GM19099 (cell line): ENCODE data around the gene ABLIM2.

Experiments
- POLR2A ChIP-seq: IDR thresholded peaks from 3 replicates; pipeline ENCODE4 v1.6.1; 2011; ENCODE audit warnings: low read depth; ENCODE audit not compliant: insufficient read length; ENCODE audit errors: extremely low read depth

The ABLIM2 gene

DNA sequence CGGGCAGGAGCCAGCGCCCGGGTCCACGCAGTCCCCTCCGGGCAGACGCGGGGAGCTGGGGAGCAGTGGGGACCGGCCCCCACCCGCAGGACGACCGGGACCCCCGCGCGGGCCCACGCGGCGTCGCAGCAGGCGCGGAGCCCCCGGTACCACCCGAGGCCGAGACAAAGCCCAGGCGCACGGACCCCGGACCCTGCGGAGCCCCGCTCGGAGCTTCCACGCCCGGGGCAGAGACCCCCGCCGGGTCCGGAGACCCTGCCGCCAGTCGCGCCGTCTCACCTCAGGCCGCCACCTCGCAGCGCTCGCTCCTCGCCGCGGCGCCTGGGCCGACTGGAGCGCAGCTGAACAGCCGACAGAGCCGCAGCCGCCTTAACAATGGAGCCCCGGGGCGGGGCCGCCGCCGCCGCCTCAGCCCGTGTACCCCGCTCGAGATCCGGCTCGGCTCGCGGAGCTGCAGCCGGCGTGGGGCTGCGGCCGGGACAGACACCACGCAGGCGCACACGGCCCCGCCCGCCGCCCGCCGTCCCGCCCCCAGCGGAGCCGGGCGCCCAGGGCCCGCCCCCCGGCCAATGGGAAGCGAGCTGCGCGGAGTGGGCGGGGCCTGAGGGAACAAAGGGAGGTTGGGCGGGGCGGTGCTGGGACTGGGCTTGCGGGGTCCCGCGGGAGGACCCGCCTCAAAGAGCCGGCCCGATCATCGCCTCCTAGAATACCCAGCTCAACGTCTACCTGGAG, 219.1 kb downstream of the ABLIM2 start, which contains the start of gene AFAP1:
Gene AFAP1 (minus strand): TSS at position 485 of the 732 bp plus-strand sequence. CDS start 67,783 bp downstream, outside the sequence.
- no peak for TF ChIP-seq POLR2A

DNA sequence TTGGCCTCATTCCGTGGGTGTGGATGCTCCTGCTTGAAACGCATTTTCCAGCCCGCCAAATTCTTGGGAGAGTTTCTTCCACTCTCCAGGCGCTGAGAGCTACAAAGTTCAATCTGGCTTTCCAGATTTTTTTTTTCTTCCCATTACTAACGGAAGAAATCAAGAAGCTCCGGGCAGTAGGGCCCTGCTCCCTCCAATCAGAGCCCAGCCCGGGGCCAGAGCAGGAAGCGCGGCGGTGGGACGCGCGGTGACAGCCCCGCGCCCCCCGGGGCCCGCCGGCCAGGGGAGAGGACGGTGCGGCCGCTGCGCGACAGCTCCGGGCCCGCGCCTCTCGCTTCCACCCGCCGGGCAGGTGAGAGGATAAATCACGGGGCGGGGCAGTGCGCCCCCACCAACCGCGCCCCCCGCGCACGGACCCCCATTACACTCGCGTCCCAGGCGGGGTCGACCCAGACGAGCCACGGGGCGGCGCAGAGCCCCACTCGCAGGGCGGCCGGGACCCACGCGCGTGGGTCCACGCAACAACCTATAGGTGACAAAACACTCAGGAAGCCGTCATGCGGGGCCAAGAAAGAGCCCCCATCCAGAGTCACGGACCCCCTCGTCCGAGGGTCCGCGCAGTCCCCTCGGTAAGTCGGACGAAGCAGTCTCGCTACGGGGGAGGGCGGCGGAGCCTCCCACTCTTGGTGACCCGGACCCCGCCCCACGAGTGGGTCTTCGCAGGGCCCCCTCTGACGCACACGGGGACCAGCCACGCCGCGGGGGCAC, 219.8 kb downstream of the ABLIM2 start:
- no peak for TF ChIP-seq POLR2A

DNA sequence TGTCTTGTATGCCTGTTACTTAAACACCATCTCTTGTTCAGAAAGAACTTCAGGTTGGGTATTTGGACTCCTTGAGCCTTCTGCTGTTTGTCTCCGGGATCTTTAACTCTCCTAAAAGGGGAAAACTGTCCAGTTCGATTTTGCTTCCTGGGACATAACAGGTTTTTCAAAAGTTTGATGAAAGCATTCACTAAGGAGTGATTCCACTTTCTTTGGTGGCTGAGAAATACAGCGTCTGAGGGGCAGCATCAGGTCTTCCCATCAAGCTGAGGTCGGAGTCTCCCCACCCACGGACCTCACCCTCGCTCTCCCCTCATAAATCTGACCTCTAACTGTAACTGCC, 220.4 kb downstream of the ABLIM2 start:
- TF ChIP-seq POLR2A = no peak

DNA sequence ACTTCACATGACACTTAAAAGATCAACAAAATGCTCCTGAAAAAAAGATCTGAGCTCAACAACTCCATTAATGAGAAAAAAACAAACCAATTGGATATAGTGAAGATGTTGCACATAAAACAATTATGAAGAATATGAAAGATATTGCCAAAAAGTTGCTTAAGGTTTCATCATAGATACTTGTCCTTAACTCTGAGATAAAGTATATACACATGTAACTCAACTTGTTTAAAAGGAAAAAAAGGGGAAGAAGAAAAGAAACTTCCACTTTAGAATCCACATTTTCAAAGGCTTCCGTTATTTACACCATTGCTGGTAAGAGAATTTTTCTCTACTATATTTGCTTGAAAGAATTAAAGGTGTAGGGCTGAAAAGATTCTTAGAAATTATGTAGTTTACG, 221.6 kb downstream of the ABLIM2 start:
- no peak for TF ChIP-seq POLR2A

DNA sequence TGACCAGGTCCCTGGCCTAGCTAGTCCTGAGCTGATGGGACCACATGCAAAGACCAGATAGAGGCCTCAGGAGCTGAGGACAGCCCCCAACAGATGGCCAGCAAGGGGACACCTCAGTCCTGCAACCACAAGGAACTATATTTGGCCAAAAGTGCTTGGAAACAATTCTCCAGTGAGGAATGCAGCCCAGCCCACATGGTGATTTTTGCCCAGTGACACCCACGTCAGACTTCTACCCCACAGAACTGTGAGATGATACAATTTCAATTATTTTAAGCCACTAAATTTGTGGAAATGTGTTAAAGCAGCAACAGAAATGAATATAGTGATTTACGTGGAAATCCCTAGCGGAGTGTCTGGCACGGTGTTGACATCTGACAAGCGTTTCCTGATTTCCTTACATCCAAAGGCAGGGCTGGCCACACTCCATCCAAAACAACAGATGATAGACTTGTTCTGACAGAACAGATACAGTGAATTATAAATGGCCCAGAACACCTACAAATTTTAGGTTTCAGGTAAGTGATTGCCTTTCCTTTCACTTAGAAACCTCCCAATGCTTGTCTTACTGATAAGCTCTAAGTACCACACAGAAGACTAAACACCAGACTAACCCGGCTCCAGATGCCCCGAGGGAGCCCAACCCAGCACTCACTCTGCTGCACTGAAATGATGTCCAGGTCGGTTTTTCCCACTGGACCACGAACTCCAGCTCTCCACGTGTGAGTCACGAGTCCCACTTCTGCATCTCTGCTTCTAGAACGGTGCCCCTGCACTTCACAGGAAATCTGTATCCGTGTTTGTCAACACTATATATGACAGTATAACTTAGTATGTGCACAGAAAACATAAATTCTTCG, 224.7 kb downstream of the ABLIM2 start:
- TF ChIP-seq POLR2A = no peak

DNA sequence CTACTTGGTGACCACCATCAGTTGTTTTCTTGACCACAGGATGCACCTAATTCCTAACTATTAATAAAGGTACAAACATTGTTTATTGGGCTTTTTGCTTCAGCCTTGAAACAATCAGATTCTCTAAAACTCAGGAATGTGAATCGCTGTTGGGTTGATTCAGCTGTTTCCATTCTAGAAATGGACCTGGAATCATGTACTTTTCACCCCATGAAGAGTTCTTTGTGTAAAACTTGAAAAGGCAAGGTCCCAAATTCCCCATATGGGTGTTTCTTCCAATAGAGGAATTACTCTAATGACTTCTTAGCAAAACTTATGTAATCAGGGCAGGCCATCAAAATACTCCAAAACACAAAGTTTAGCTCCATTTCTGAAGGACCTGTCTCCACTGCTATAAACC, 226.3 kb downstream of the ABLIM2 start:
- TF ChIP-seq POLR2A = no peak

DNA sequence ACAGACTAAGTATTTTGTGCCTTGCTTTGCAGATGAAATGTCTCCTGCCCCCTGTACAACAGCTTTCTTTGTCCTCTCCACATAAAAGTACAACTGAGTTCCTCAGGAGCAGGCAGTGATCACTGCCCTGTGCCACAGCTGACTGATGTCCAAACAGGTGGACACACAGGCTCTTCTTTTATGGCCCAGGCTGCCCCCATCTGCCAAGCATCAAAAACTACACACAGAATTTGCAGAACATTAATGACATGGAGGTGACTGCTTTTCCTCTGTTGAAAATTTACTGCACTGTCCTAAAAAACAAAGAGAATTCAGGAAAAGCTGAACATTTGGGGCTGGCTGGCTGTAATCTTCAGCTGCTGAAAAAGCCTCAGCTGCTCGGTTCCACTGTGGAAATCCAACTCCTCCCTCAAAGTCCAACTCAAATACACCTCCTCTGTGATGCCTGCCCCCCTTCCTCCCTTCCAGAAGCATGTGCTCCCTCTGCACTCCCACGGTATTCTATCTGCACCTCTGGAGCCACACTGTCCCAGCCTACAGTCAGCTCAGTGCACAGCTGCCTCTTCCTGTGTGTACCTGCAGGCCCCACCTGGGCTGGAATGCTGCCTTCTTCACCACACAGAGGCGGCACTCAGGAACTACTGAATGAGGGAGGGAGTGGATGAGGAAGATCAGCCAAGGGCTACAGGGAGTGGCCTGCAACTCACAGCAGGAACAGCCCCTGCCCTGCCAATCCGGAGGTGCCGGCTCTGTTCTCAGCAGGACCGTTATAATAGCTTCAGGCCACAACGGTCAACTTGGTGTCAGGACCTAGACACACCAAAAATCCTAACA, 229.3 kb downstream of the ABLIM2 start:
- no peak for TF ChIP-seq POLR2A

DNA sequence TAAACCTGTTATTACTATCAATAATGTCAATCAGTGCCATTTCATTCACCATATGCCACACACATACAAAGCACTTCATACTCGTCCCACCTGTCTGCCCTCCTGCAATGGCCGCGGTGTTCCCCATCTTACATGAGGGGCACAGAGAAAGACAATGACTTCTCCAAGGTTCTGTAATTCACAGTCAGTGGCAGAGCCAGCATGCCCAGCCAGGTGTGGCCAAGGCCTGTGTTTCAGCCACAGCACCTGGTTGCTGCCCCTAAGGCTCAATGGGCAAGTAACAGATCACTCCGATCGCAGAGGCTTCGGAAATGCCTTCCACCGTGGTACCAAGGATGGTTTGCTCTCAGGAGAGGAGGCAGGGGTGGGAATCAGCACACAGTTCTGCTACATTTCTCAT, 229.9 kb downstream of the ABLIM2 start:
- TF ChIP-seq POLR2A = no peak

DNA sequence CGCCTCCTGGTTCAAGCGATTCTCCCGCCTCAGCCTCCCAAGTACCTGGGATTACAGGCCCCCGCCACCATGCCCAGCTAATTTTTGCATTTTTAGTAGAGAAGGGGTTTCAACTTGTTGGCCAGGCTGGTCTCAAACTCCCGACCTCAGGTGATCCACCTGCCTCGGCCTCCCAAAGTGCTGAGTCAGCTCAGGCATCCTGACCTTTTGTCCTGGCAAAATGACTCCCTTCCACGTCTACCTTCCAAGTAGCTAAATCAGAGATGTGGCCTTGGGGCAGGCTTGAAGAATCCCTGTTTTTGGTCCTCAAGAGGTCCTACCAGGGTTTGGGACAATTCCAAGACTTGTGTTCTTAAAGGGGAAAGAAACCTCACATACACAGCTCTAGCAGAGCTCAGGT, 231.8 kb downstream of the ABLIM2 start:
- TF ChIP-seq POLR2A = no peak

DNA sequence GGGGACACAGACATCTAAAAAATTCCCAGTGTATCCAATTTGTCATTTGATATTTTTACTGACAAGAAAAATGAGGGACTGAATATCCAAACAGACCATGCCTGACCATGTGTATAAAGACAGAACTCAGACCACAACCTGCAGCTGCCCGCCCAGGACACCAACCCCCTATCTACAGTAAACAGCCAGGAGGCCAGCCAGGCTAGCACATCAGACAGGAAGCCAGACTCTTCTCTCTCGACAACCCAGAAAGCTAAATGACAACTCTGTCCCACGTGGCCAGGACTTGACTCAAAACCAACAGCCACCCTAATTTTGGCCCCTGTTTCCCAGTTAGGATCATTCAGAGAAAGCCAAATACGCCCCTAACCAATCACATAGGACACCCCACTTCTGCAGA, 234.0 kb downstream of the ABLIM2 start:
- no peak for TF ChIP-seq POLR2A

DNA sequence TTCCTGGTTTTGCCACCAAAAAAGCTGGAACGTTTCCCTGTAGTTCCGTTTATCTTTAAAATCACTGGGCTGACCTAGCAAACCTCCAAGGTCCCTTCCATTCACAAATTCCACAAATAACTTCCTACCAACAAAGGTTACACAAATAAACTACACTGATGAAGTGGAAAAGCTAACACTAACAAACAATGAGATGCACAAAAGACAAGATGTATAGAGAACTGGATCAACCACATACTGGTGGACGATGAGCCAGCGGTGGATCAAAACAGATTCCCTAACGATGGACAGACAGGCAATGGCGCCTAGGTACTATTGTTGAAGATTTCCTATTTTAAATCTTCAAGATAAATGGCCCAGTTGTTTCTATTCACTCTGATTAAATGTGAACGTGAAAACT, 234.4 kb downstream of the ABLIM2 start:
- no peak for TF ChIP-seq POLR2A

DNA sequence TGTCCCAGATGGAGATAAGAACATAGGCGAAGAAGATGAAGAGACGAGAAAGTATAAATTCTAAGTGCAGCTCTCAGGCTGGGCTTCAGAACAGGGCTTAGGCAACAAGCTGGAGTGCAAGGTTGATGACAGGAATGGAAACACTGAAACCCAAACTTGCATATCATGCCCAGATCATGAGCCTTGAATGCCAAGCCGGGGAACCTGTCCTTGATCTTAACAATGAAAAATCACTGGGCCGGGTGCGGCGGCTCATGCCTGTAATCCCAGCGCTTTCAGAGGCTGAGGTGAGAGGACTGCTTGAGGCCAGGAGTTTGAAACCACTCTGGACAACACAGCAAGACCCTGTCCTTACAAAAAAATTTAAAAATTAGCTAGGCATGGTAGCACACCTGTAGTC, 236.1 kb downstream of the ABLIM2 start:
- no peak for TF ChIP-seq POLR2A

DNA sequence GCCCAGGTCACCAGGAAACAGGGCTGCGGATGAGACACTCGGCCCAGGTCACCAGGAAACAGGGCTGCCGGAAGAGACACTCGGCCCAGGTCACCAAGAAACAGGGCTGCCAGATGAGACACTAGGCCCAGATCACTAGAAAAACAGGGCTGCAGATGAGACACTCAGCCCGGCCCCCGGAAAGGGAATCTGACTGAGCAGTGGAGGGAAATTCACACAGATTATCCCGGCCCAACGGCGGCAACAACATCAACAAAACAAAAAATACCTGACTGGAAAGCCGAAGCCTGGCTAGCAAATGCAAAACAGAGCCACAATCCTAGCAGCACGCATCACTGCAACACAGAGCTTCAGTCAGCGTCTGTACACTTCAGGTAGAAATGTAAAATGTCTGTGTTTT, 239.6 kb downstream of the ABLIM2 start:
- TF ChIP-seq POLR2A = no peak

DNA sequence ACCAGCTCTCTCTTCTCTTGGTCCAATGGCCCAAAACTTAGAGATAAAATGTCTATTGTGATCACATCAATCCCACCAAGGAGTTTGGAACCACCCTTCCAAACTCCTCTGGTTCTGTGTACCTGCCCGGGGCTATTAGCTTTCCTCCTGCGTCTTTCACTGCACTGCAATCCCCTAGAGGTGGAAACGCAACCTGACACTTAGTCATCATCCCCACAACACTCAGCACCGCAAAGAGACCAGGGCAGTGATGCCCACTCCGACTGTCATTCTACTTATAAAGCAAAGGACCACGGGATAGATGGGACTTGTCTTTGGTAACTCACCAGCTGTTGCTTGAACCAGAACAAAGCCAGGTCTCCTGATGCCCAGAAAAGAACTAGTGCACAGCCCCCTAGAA, 240.9 kb downstream of the ABLIM2 start:
- no peak for TF ChIP-seq POLR2A

DNA sequence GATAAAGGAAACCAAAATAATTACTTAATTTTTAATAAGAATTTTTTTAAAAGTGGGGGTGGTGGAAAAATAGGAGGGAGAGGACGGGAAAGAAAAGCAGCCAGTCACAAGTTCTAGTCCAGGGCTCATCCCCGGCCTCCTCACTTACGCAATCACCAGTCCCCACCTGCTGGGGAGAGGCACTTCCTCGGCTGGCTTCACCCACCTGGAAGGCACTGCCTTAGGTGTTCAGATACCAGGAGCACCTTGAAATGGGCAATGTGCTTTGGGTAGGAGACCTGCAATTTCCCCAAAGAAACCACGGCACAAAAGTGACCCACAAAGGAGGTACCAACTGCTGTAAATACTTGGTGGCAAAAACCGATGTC, 242.8 kb downstream of the ABLIM2 start:
- no peak for TF ChIP-seq POLR2A
